KBM-7 (cell line): ENCODE results near the gene NPHP4.

Experiments
- DNase-seq: peaks from one replicate; pipeline ENCODE4 v3.0.0-alpha.2; 2015
- in situ Hi-C: fragments of 300-500 bp; cut with MboI; formaldehyde crosslinking; loops from 2 replicates; pipeline ENCODE4 v1.14.3; 2020; ENCODE audit warnings: low sequenced_read_pairs, low pct_unique_long_range_greater_than_20kb, mixed read lengths

Gene NPHP4

GRCh38 chr1:5891137-5891536 lies 101.1 kb downstream of the NPHP4 start:
- DNase-seq = no peak
- in situ Hi-C loops = no loop called here

- DNase-seq = no peak
- in situ Hi-C loops = no loop called here
These were observed 101.7 kb downstream of the NPHP4 start for GRCh38 chr1:5890346-5891106.

GRCh38 chr1:5889901-5890300 lies 102.3 kb downstream of the NPHP4 start:
- DNase-seq = no peak
- in situ Hi-C loops = no loop called here

GRCh38 chr1:5889462-5889861 lies 102.8 kb downstream of the NPHP4 start:
- no peak for DNase-seq
- in situ Hi-C loops = no loop called here

GRCh38 chr1:5888606-5889211 lies 103.5 kb downstream of the NPHP4 start:
- in situ Hi-C loops = no loop called here
- DNase-seq = no peak

GRCh38 chr1:5887971-5888361 lies 104.3 kb downstream of the NPHP4 start:
- in situ Hi-C loops = no loop called here
- no peak for DNase-seq

- in situ Hi-C loops = no loop called here
- no peak for DNase-seq
These were observed 104.8 kb downstream of the NPHP4 start for GRCh38 chr1:5887349-5887970.

GRCh38 chr1:5886541-5887348 lies 105.5 kb downstream of the NPHP4 start:
- DNase-seq = no peak
- in situ Hi-C loops = no loop called here

- in situ Hi-C loops = no loop called here
- no peak for DNase-seq
These were observed 106.1 kb downstream of the NPHP4 start for GRCh38 chr1:5886140-5886483.

GRCh38 chr1:5885471-5886139 lies 106.6 kb downstream of the NPHP4 start:
- in situ Hi-C loops = no loop called here
- DNase-seq = peak; percentile 4

- in situ Hi-C loops = no loop called here
These were observed 108.1 kb downstream of the NPHP4 start for GRCh38 chr1:5884110-5884509.

GRCh38 chr1:5883129-5884048 lies 108.8 kb downstream of the NPHP4 start:
- DNase-seq = no peak
- in situ Hi-C loops = no loop called here

More at GRCh38 chr1:5884110-5884509, 108.1 kb downstream of the NPHP4 start:
- no peak for DNase-seq

- DNase-seq = no peak
- in situ Hi-C loops = no loop called here
These were observed 109.7 kb downstream of the NPHP4 start for GRCh38 chr1:5882367-5883128.

- no peak for DNase-seq
- in situ Hi-C loops = no loop called here
These were observed 110.6 kb downstream of the NPHP4 start for GRCh38 chr1:5881526-5882222.

- DNase-seq = no peak
These were observed 111.4 kb downstream of the NPHP4 start for GRCh38 chr1:5880630-5881405.

GRCh38 chr1:5879421-5879820 lies 112.8 kb downstream of the NPHP4 start:
- in situ Hi-C loops = no loop called here
- no peak for DNase-seq

More at GRCh38 chr1:5880630-5881405, 111.4 kb downstream of the NPHP4 start:
- in situ Hi-C loops = no loop called here
